GM12878 (cell line): ENCODE measurements around the gene CST6. TPM values are rescaled to one million over a fixed set of nuclear protein-coding genes. Genes with fewer than 3 reads are reported as not detected.

ENCODE experiments used
- ATAC-seq: fragments of 200-7000 bp; cut with Tn5 transposase; 3 replicates; pipeline ENCODE4 v1.9.1; 2020; ENCODE audit warnings: mild to moderate bottlenecking, moderate library complexity
- BruUV-seq: library from RNA; stranded (reverse); fragments of 400-500 nt; replicated peaks from 2 replicates; lab custom pipeline; 2021; lab: Mats Ljungman, UMichigan
- CTCF ChIA-PET: fragments of 300-600 bp; sonication (Branson Sonifier 250); formaldehyde crosslinking; extraction: SDS; loops from one replicate; lab custom pipeline; 2021; ENCODE audit warnings: inconsistent platforms; lab: Yijun Ruan, JAX
- POLR2A ChIA-PET: fragments of 350-600 bp; formaldehyde crosslinking; extraction: SDS; loops from one replicate; lab custom pipeline; 2021; ENCODE audit warnings: inconsistent platforms; lab: Charles Lee
- RAD21 ChIA-PET: fragments of 300-600 bp; sonication (Branson Sonifier 250); formaldehyde crosslinking; loops from one replicate; lab custom pipeline; 2023; ENCODE audit warnings: antibody characterized with exemption; ENCODE audit not compliant: unreplicated experiment; lab: Charles Lee
- SMC1A ChIA-PET: fragments of 300-600 bp; sonication (Branson Sonifier 250); formaldehyde crosslinking; loops from one replicate; lab custom pipeline; 2023; ENCODE audit not compliant: unreplicated experiment, uncharacterized antibody; lab: Charles Lee
- DNase-seq: peaks from one replicate; pipeline ENCODE4 v3.0.0-alpha.2; 2011; ENCODE audit warnings: low read depth, low spot score
- FAIRE-seq: peaks from 3 replicates; lab custom pipeline; 2011; peaks lifted over from hg19 to GRCh38; lab: Jason Lieb, UNC
- H2AFZ ChIP-seq: 2 replicates; pipeline ENCODE4 v1.6.0; 2011; ENCODE audit warnings: low read depth, low read length, control low read depth; ENCODE audit not compliant: control insufficient read depth
- H3K27ac ChIP-seq: 2 replicates; pipeline ENCODE4 v1.5.1; 2011; ENCODE audit warnings: control low read depth; ENCODE audit not compliant: control insufficient read depth, insufficient read depth
- H3K27me3 ChIP-seq, 2 experiments: replicated peaks in 1 of 2; 2 replicates each; pipeline versions ENCODE4 v1.6.0 to v1.6.1; 2011; ENCODE audit warnings: low read length in 1 of 2; ENCODE audit not compliant: control insufficient read depth in 2 of 2, insufficient read depth in 2 of 2
- H3K36me3 ChIP-seq, 2 experiments: 2 replicates each; pipeline ENCODE4 v1.5.1; 2011; ENCODE audit warnings: low read length in 1 of 2; ENCODE audit not compliant: control insufficient read depth in 2 of 2, insufficient read depth in 2 of 2
- H3K4me1 ChIP-seq: 2 replicates; pipeline ENCODE4 v1.6.1; 2011; ENCODE audit warnings: mild to moderate bottlenecking, low read length, moderate library complexity, mixed read lengths; ENCODE audit not compliant: control insufficient read depth, insufficient read depth
- H3K4me2 ChIP-seq: 2 replicates; pipeline ENCODE4 v1.6.0; 2011; ENCODE audit warnings: control low read depth; ENCODE audit not compliant: control insufficient read depth, insufficient read depth
- H3K4me3 ChIP-seq: fragments of 200-600 bp; sonication (generic); 2 replicates; pipeline ENCODE4 v1.5.1; 2016
- H3K79me2 ChIP-seq: 2 replicates; pipeline ENCODE4 v1.6.0; 2011; ENCODE audit warnings: low read length; ENCODE audit not compliant: control insufficient read depth, insufficient read depth
- H3K9ac ChIP-seq: 2 replicates; pipeline ENCODE4 v1.8.0; 2011; ENCODE audit warnings: low read length, control low read depth, mixed read lengths; ENCODE audit not compliant: control insufficient read depth, insufficient read depth
- H3K9me3 ChIP-seq: replicated peaks from 3 replicates; pipeline ENCODE4 v1.5.1; 2011; ENCODE audit warnings: mild to moderate bottlenecking, low read length; ENCODE audit not compliant: control insufficient read depth, insufficient read depth
- H4K20me1 ChIP-seq: 2 replicates; pipeline ENCODE4 v1.6.0; 2011; ENCODE audit not compliant: control insufficient read depth, insufficient read depth
- EGR1 ChIP-seq, 2 experiments: IDR thresholded peaks; 1 replicate in 1 of 2; 2 replicates in 1 of 2; pipeline ENCODE4 v1.6.1; 2011 to 2012; ENCODE audit warnings: low read depth in 2 of 2, low read length in 2 of 2, borderline replicate concordance in 1 of 2, mild to moderate bottlenecking in 1 of 2, moderate library complexity in 1 of 2
- JUND ChIP-seq: IDR thresholded peaks from 2 replicates; pipeline ENCODE4 v1.6.1; 2012; ENCODE audit warnings: low read depth, mild to moderate bottlenecking, low read length, improper control_type of control experiment, moderate library complexity
- LARP7 ChIP-seq: fragments of 450-650 bp; IDR thresholded peaks from 2 replicates; pipeline ENCODE4 v1.6.1; 2017; ENCODE audit warnings: mild to moderate bottlenecking
- MEF2A ChIP-seq: IDR thresholded peaks from 2 replicates; pipeline ENCODE4 v1.6.1; 2011; ENCODE audit warnings: low read depth, mild to moderate bottlenecking, low read length, moderate library complexity; ENCODE audit not compliant: insufficient read depth
- MEF2B ChIP-seq: fragments of 450-650 bp; IDR thresholded peaks from 2 replicates; pipeline ENCODE4 v1.6.1; 2018; ENCODE audit warnings: mild to moderate bottlenecking, moderate library complexity; ENCODE audit not compliant: partially characterized antibody, poor library complexity, severe bottlenecking
- MTA2 ChIP-seq: fragments of 450-650 bp; IDR thresholded peaks from 2 replicates; pipeline ENCODE4 v1.6.1; 2016; ENCODE audit warnings: low read depth, mild to moderate bottlenecking, moderate library complexity
- MTA3 ChIP-seq: IDR thresholded peaks from 2 replicates; pipeline ENCODE4 v1.6.1; 2012; ENCODE audit warnings: low read length, inconsistent platforms, borderline replicate concordance
- NBN ChIP-seq: fragments of 450-650 bp; IDR thresholded peaks from 2 replicates; pipeline ENCODE4 v1.6.1; 2016
- POLR2AphosphoS5 ChIP-seq: IDR thresholded peaks from 2 replicates; pipeline ENCODE4 v1.6.1; 2011; ENCODE audit warnings: mild to moderate bottlenecking, low read length, inconsistent platforms
- RCOR1 ChIP-seq: conservative IDR thresholded peaks from 2 replicates; pipeline ENCODE4 v1.6.1; 2012; ENCODE audit warnings: low read depth, low read length, improper control_type of control experiment
- SIN3A ChIP-seq: IDR thresholded peaks from 2 replicates; pipeline ENCODE4 v1.6.1; 2012; ENCODE audit warnings: low read depth, low read length, improper control_type of control experiment
- SMC3 ChIP-seq: IDR thresholded peaks from 2 replicates; pipeline ENCODE4 v1.6.1; 2011; ENCODE audit warnings: low read length, improper control_type of control experiment, borderline replicate concordance
- SP1 ChIP-seq: IDR thresholded peaks from one replicate; pipeline ENCODE4 v1.6.1; 2011; ENCODE audit warnings: low read depth, low read length
- STAT1 ChIP-seq: fragments of 450-650 bp; conservative IDR thresholded peaks from 2 replicates; pipeline ENCODE4 v1.6.1; 2014; ENCODE audit warnings: antibody characterized with exemption, mild to moderate bottlenecking
- TBL1XR1 ChIP-seq: IDR thresholded peaks from 2 replicates; pipeline ENCODE4 v1.6.1; 2012; ENCODE audit warnings: low read depth, low read length, improper control_type of control experiment
- TCF3 ChIP-seq: IDR thresholded peaks from 2 replicates; pipeline ENCODE4 v1.6.1; 2012; ENCODE audit warnings: low read depth, mild to moderate bottlenecking, low read length, borderline replicate concordance; ENCODE audit not compliant: insufficient read depth
- USF2 ChIP-seq: IDR thresholded peaks from 2 replicates; pipeline ENCODE4 v1.6.1; 2011; ENCODE audit warnings: low read depth, low read length, improper control_type of control experiment, borderline replicate concordance
- YBX1 ChIP-seq: fragments of 450-650 bp; IDR thresholded peaks from 2 replicates; pipeline ENCODE4 v1.6.1; 2016; ENCODE audit warnings: antibody characterized with exemption
- YY1 ChIP-seq: IDR thresholded peaks from 2 replicates; pipeline ENCODE4 v1.6.1; 2011; ENCODE audit warnings: low read depth, mild to moderate bottlenecking, low read length
- ZBED1 ChIP-seq: IDR thresholded peaks from 2 replicates; pipeline ENCODE4 v1.6.1; 2016; ENCODE audit warnings: borderline replicate concordance
- ZNF24 ChIP-seq: fragments of 450-650 bp; IDR thresholded peaks from 2 replicates; pipeline ENCODE4 v1.6.1; 2017; ENCODE audit warnings: antibody characterized with exemption, mild to moderate bottlenecking
- ZNF592 ChIP-seq: fragments of 450-650 bp; IDR thresholded peaks from 2 replicates; pipeline ENCODE4 v1.6.1; 2017; ENCODE audit warnings: mild to moderate bottlenecking, moderate library complexity
- WGBS: methylation state at CpG from one replicate; pipeline ENCODE4 v1.1.6; 2016; ENCODE audit warnings: low lambda C conversion rate; ENCODE audit not compliant: insufficient replicate concordance, insufficient coverage; ENCODE audit errors: missing lambda C conversion rate; 5-methylcytosine and 5-hydroxymethylcytosine counted together
- in situ Hi-C: fragments of 300-500 bp; cut with MboI; formaldehyde crosslinking; loops from 9 replicates; pipeline ENCODE4 v1.14.3; 2018; ENCODE audit warnings: mixed read lengths
- intact Hi-C: fragments of 100-400 bp; cut with micrococcal nuclease; formaldehyde crosslinking; loops from one replicate; pipeline ENCODE4 v1.14.2; 2022; ENCODE audit not compliant: unreplicated experiment
- polyA plus RNA-seq, 11 experiments: library from polyadenylated mRNA; depleted of rRNA in 4 of 11; unstranded in 6 of 11; stranded (reverse) in 5 of 11; fragments of >200 nt; fragmentation: Nextera tagmentation in 4 of 11; fragmentation: Illumina TruSeq in 1 of 11; extraction: Ambion mirVana in 4 of 11; extraction: Trizol in 1 of 11; gene quantifications; 1 replicate in 1 of 11; 2 replicates in 10 of 11; pipeline versions ENCODE4 v1.2.1 to v1.2.3, GENCODE V29; 2011 to 2016; ENCODE audit warnings: inconsistent platforms in 2 of 11, missing spikeins in 2 of 11, low read depth in 1 of 11
- total RNA-seq, 4 experiments: library from RNA; depleted of rRNA in 3 of 4; stranded (reverse); fragments of >200 nt in 3 of 4; fragmentation: Illumina TruSeq in 1 of 4; extraction: Trizol in 1 of 4; gene quantifications; 2 replicates each; pipeline versions ENCODE4 v1.2.1 to v1.2.3, GENCODE V29; 2013 to 2021

Gene CST6
- total and polyA plus RNA-seq, 10 of the 15 experiments (the other 5 are each of a cell fraction or from before 2014, with no cell fraction given) = not detected

GRCh38 chr11:66045177-66045639 is 33.4 kb downstream of the CST6 start:
- BruUV-seq = no TSS peak
- Histone ChIP-seq H3K9ac (no peak overlapping the region), H3K36me3 (no peaks in the 10 kb centered on the region), H4K20me1 (no peaks in the 10 kb centered on the region), H3K27ac (no peak overlapping the region), H3K4me1 (peaks cover 2% of the 10 kb centered on the region; the same call in 1 of the 2 replicates), H3K79me2 (no peaks in the 10 kb centered on the region), H3K4me3 (no peak overlapping the region), H3K27me3 (no peaks in the 10 kb centered on the region), H2AFZ (peak overlapping the region; percentile 57), H3K4me2 (peak overlapping the region; percentile 47; the same call in 1 of the 2 replicates), H3K9me3 (no peaks in the 10 kb centered on the region)
- ATAC-seq (peak; percentile 98), DNase-seq (no peak), FAIRE-seq (peak; percentile 95)
- 11% methylated on average over 11 of the region's 11 CpGs for WGBS
- intact Hi-C loops = no loop called here
- RAD21 ChIA-PET = interaction anchor here (0.6 to 1.6 kb wide), 16 partner anchors 8 to 1685 kb away, joined by 3 to 7 read pairs (median 4); partner anchors contain the start of genes BANF1, CCDC85B, KAT5 and MUS81
- SMC1A ChIA-PET = interaction anchor here (1.0 to 2.8 kb wide), 13 partner anchors 9 to 91 kb away, joined by 3 to 16 read pairs (median 6); partner anchors contain the start of gene CATSPER1
- CTCF ChIA-PET = interaction anchor here (0.7 to 5.0 kb wide), 49 partner anchors 9 to 333 kb away, joined by 3 to 71 read pairs (median 5); partner anchors contain the start of genes BANF1, CATSPER1, CCDC85B and EIF1AD
- in situ Hi-C loops = no loop called here
- POLR2A ChIA-PET = interaction anchor here (1.0 to 1.8 kb wide), 5 partner anchors 9 to 90 kb away, joined by 3 to 6 read pairs (median 4); no protein-coding TSS in a partner anchor
- TF ChIP-seq JUND (no peak), MEF2B (no peak), MTA3 (no peak), SMC3 (peak; percentile 62; the same call in 1 of the 2 replicates), ZNF24 (no peak), POLR2AphosphoS5 (no peak), LARP7 (no peak), MEF2A (no peak), RCOR1 (0 out of 2 replicates have a peak, but pooled peaks have one; percentile 44), MTA2 (no peak), NBN (0 out of 2 replicates have a peak, but pooled peaks have one; percentile 49), ZBED1 (no peak), EGR1 (IDR thresholded peaks at IDR 0.05; ENCODE audit: borderline replicate concordance in 1 of 2, low read depth in 2 of 2, low read length in 2 of 2) (0 out of 3 replicates have a peak, but pooled peaks of 1 of the 2 experiments have one; percentile 20), SP1 (peak; percentile 42), TCF3 (0 out of 2 replicates have a peak, but pooled peaks have one; percentile 16), USF2 (no peak), YBX1 (no peak), SIN3A (no peak), ZNF592 (no peak), TBL1XR1 (no peak), YY1 (peak; percentile 63; the same call in 1 of the 2 replicates), STAT1 (no peak)
